Activated B cell treated with CpG ODN at 0.5 μM for 24 hours (primary cell): ENCODE data around the gene AP3B1. TPM values are rescaled to one million over a fixed set of nuclear protein-coding genes. Genes with fewer than 3 reads are reported as not detected.
A peak's percentile ranks its signal among the peaks of the same experiment; 100 is the strongest.

Experiments
- ATAC-seq: fragments of 200-7000 bp; cut with Tn5 transposase; one replicate; pipeline ENCODE4 v1.10.0; 2021; ENCODE audit warnings: low read depth, mild to moderate bottlenecking, moderate library complexity
- CTCF ChIA-PET: fragments of 350-600 bp; sonication (Branson Sonifier 250); formaldehyde crosslinking; loops from one replicate; lab custom pipeline; 2021; ENCODE audit warnings: antibody characterized with exemption; lab: Charles Lee
- POLR2A ChIA-PET: fragments of 350-600 bp; sonication (Branson Sonifier 250); formaldehyde crosslinking; loops from one replicate; lab custom pipeline; 2021; ENCODE audit warnings: antibody characterized with exemption; lab: Charles Lee
- DNase-seq: peaks from one replicate; pipeline ENCODE4 v3.0.0; 2022
- H3K27ac Mint-ChIP-seq: one replicate; pipeline ENCODE4 v1.8.0; 2020; ENCODE audit warnings: mixed read lengths
- H3K27me3 Mint-ChIP-seq: one replicate; pipeline ENCODE4 v1.8.0; 2021; ENCODE audit warnings: mixed read lengths
- H3K36me3 Mint-ChIP-seq: one replicate; pipeline ENCODE4 v1.8.0; 2021; ENCODE audit warnings: low read depth, mixed read lengths
- H3K4me1 Mint-ChIP-seq: one replicate; pipeline ENCODE4 v1.8.0; 2021; ENCODE audit warnings: mixed read lengths
- H3K4me3 Mint-ChIP-seq: one replicate; pipeline ENCODE4 v1.8.0; 2020; ENCODE audit warnings: mild to moderate bottlenecking, mixed read lengths
- H3K9me3 Mint-ChIP-seq: one replicate; pipeline ENCODE4 v1.8.0; 2020; ENCODE audit warnings: mixed read lengths
- CTCF ChIP-seq: fragments of 200-600 bp; IDR thresholded peaks from one replicate; pipeline ENCODE4 v1.8.0; 2022; ENCODE audit warnings: antibody characterized with exemption, mild to moderate bottlenecking
- intact Hi-C: fragments of 100-400 bp; cut with micrococcal nuclease; formaldehyde crosslinking; loops from one replicate; pipeline ENCODE4 v1.15.1; 2024
- total RNA-seq: library from RNA; stranded (reverse); gene quantifications from 2 replicates; pipeline ENCODE4 v1.2.3, GENCODE V29; 2022

The AP3B1 gene
- total RNA-seq, 1 donor from 2014 or later: 52.9 TPM

GRCh38 chr5:78269088-78269703, 25.3 kb downstream of the AP3B1 start:
- TF ChIP-seq CTCF: peak; percentile 36
- Mint-ChIP-seq H3K27ac (no peak overlapping the region), H3K4me1 (peaks cover 21% of the 10 kb centered on the region), H3K4me3 (no peak overlapping the region), H3K9me3 (no peaks in the 10 kb centered on the region), H3K27me3 (no peaks in the 10 kb centered on the region), H3K36me3 (peaks cover 20% of the 10 kb centered on the region)
- DNase-seq (no peak), ATAC-seq (peak; percentile 61)
- ChIA-PET POLR2A (interaction anchor here (1.0 kb wide), 1 partner anchor 91 kb away, joined by 4 read pairs; the partner anchor contains the start of gene SCAMP1), CTCF (interaction anchor here (0.6 to 2.6 kb wide), 6 partner anchors 8 to 606 kb away, joined by 3 to 22 read pairs (median 3); partner anchors contain the start of gene SCAMP1)
- intact Hi-C loops: loop anchor here (1.0 to 10.0 kb wide), 6 partner anchors 47 to 1400 kb away; no protein-coding TSS in a partner anchor

- peak overlapping the region; percentile 78 for H3K27ac Mint-ChIP-seq
- TF ChIP-seq CTCF: no peak
- ATAC-seq: no peak
- H3K27me3 Mint-ChIP-seq: no peaks in the 10 kb centered on the region
- CTCF ChIA-PET: interaction anchor here (1.0 to 2.6 kb wide), 5 partner anchors 9 to 92 kb away, joined by 3 to 22 read pairs (median 3); partner anchors contain the start of gene SCAMP1
- H3K9me3 Mint-ChIP-seq: no peaks in the 10 kb centered on the region
- POLR2A ChIA-PET: interaction anchor here (0.6 to 1.0 kb wide), 3 partner anchors 14 to 557 kb away, joined by 3 to 4 read pairs (median 4); partner anchors contain the start of gene SCAMP1
- H3K36me3 Mint-ChIP-seq: peaks cover 24% of the 10 kb centered on the region
- intact Hi-C loops: loop anchor here (2.0 to 10.0 kb wide), 3 partner anchors 224 to 1400 kb away; no protein-coding TSS in a partner anchor
- H3K4me1 Mint-ChIP-seq: peaks cover 19% of the 10 kb centered on the region
- H3K4me3 Mint-ChIP-seq: no peak overlapping the region
- no peak for DNase-seq
Observed at GRCh38 chr5:78268356-78268755, 26.1 kb downstream of the AP3B1 start.

GRCh38 chr5:78265163-78265562, 29.3 kb downstream of the AP3B1 start:
- ChIA-PET CTCF (no interaction called here), POLR2A (no interaction called here)
- Mint-ChIP-seq H3K27ac (no peak overlapping the region), H3K4me1 (peaks cover 15% of the 10 kb centered on the region), H3K36me3 (peaks cover 42% of the 10 kb centered on the region), H3K9me3 (no peaks in the 10 kb centered on the region), H3K4me3 (no peak overlapping the region), H3K27me3 (no peaks in the 10 kb centered on the region)
- intact Hi-C loops: loop anchor here (5.0 to 10.0 kb wide), 2 partner anchors 220 to 618 kb away; no protein-coding TSS in a partner anchor
- no peak for TF ChIP-seq CTCF
- DNase-seq (no peak), ATAC-seq (no peak)

- no peak overlapping the region for H3K27ac Mint-ChIP-seq
Observed at GRCh38 chr5:78264600-78264999, 29.9 kb downstream of the AP3B1 start.

More at GRCh38 chr5:78264600-78264999, 29.9 kb downstream of the AP3B1 start:
- Mint-ChIP-seq H3K4me1 (peaks cover 15% of the 10 kb centered on the region), H3K4me3 (no peak overlapping the region), H3K9me3 (no peaks in the 10 kb centered on the region), H3K27me3 (no peaks in the 10 kb centered on the region), H3K36me3 (peaks cover 45% of the 10 kb centered on the region)
- no peak for TF ChIP-seq CTCF
- CTCF ChIA-PET: no interaction called here
- POLR2A ChIA-PET: no interaction called here
- no peak for ATAC-seq
- intact Hi-C loops: loop anchor here (10.0 kb wide), 1 partner anchor 220 kb away; no protein-coding TSS in a partner anchor
- DNase-seq: no peak
